DMS 273 (cell line): ENCODE data around the gene MACROH2A2.
"Not testable (repeated sequence)": the region's sequence is repeated elsewhere in the genome, so short reads cannot be mapped to it uniquely, and the experiment has no call there.

ENCODE experiments used
- DNase-seq: peaks from one replicate; lab custom pipeline; 2025; ENCODE audit not compliant: unreplicated experiment; lab: John Stamatoyannopoulos, UW

The MACROH2A2 gene

DNA sequence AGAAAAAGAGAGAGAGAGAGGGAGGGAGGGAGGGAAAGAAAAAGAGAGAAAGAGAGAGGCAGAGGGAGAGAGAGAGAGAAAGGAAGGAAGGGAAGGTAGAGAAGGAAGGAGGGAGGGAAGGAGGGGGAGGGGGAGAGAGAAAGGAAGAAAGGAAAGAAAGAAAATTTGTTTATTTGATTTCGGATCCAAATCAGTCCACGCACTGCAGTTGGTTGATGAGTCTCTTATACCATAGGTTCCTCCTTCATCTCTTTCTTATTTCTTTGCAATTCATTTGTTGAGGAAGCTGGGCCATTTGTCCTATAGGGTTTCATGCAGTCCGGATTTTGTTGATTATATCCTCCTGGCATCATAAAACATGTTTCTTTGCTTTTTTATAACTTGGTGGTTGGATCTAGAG, 45.6 kb downstream of the MACROH2A2 start:
- no peak for DNase-seq

DNA sequence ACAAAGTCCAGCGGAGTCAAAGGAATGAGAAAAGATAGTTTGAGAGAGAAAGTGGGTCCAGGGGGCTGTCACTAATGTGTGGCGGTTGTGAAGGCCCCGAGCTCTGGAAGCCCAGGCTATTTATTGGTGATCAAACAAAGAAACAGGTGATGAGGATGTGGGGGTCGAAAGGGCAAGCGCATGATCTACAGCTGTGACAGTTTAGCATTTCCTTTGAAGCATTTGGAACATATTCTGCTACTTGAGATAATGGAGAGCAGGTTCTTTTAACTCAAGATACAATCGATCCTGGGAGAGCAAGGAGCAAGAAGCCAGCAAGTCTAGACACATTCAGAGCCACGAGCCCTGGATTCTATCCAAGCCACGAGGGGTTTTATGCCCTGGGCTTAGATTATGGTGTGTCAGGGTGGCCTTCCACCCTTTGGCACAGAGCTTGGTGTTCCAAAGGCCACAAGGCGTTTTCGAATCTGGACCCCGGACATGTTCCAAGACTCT, 48.5 kb downstream of the MACROH2A2 start:
- DNase-seq = not testable (repeated sequence)

DNA sequence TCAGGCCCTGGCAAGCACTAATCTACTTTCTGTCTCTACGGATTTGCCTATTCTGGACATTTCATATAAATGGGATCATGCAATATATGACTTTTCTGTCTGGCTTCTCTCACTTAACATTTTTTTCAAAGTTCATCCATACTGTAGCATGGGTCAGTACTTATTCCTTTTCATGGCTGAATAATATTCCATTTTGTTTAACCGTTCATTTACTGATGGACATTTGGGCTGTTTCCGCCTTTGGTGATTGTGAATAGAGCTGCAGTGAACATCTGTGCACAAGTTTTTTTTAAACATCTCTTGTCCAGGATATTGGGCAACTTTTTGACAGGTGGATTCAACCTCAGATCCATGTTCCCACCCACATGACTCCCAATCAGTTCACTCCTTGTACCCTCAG, 49.0 kb downstream of the MACROH2A2 start:
- no peak for DNase-seq

DNA sequence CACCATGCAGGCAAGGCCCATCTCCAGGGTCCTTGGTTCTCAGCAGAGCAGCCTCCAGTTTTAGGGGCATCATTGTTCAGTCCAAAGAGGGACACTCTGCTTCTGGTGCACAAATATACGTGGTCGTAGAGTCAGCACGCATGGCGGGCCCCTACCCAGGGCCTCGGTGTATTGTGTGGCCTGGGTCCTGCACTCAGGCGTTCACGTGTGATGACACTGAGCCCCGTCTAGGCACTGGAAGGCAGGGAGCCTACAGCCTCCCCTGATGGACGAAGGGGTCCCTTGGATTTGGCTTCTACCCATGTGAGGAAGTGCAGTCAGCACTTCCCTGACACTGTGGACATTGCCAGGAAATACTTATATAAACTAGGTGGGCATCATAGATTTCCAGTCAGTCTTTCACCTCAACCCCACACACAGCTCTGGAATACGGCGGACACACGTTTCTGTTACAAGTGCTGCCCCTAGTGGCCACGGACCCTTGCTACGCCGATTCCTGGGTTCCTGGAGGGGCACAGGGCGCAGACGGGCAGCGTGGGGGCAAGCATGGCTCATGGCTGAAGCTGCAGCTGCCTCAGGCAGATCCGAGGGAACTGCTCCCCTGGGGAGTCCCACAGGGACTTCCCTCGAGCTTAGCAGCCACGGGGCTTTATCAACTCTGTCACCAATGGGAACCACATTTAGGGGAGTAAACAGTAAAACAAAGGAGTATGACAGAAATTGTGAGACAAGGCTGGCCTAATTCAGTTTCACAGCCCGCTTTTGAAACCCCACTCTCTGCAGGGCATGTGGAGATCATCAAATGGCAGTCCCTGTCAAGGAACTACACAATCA, 54.5 kb downstream of the MACROH2A2 start:
- peak; percentile 18 for DNase-seq

DNA sequence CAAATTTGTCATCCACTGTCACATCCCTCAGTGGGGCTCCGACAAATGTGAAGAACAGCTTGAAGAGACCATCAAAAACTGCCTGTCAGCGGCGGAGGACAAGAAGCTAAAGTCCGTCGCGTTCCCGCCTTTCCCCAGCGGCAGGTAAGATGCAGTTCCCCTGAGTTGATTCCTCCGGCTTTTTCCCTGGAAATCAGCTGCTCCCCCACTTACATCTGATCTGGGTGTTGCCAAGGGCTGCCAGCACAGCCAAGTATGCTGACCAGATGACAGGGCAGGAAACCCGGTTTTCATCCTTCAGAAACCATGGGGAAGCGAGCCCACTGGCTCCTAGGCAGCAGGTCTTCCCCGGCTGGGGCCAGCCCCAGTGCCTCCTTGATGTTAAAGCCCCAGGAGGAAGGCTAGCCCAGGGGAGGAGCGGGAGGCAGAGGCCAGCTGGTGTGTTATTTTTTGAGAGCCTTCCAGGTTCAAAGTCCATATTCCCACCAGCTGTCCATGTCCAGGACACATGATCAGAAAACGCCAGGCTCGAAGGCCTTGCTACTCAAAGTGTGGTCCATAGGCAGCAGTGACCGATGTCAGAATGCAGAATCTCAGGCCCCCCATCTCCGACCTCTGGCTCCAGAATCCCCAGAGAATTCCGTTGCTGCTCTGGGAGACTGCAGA, 56.6 kb downstream of the MACROH2A2 start:
- DNase-seq = peak; percentile 36

DNA sequence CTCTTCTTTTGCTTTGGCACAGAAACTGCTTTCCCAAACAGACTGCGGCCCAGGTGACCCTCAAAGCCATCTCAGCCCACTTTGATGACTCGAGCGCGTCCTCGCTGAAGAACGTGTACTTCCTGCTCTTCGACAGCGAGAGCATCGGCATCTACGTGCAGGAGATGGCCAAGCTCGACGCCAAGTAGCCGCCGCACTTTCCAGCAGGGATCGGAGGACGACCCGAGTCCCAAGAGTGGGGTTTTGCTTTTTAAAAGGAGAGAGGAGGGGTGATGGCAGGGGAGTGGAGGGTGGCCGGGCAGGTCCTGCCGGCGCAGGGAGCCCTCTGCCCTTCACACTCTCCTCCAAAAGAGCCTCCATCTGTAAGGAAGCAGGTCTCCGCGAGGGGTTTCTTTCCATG, 58.9 kb downstream of the MACROH2A2 start:
- no peak for DNase-seq

DNA sequence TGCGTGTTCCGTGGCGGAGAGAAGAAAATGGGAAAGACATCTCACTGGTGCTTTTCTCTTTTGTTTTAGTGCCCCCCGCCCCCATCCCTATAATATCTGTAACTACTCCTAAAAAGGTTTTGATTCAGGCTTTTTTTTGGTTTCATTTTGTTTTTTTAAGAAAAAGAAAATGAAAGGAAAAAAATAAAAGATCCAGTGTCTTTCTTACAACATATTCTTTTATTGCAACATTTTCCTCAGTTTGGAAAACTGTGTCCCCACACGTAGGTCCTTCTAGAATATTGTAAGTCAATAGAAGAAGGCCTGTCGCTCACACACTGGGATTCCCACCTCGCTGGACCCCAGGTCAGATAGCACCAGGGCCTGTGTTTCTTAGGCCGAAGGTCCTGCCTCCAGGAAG, 59.4 kb downstream of the MACROH2A2 start:
- DNase-seq = no peak

DNA sequence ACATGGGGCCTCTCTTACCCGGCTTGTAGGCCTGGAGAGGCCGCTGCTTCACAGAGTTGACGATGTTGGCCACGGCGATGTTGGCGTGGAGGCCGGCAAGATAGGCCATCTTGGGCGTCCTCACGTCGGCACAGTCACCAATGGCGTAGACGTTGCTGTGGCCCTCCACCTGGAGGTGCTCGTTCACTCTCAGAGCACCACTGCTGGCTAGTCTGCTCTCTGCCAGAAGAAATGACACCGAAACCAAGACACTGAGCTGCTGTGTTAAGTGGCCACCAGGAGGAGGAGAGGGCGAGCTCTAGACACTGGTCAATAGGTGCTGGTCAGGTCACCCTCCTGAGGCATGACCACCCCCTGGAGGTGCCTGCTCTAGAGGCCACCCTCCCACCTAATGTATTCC, 62.3 kb downstream of the MACROH2A2 start:
- DNase-seq = no peak

DNA sequence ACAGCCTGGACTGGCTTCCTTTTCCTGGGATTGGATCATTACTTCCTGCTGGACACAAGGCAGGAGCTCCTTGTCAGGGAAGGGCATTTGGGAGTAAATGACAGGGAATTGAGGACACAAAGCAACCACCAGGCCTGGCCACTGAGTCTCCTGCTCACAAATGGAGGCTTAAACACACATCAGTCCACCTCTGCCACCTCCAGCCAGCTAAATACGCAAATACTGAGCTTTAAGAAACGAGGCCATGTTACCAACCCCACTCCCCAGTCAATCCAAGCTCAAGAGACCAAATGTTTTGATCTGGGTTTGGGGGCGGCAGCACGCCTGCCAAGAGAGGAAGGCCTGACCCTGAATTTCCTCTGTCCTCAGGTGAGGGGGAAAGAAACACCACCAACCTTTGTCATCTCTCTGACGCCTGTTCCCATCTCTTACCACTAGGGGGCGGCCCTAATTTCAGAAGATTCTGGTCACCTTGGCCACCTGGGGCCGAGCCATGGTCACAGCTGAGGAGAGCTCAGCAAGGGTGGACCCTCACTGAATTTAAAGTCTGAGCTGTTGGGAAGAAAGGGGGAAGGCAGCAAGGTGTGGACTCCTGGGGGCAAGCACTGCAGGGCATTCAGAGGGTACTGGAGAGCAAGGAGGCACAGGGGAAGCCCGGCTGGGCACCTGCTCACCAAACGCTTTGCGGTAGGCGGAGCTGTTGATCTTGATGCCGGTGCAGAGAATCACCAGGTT, 63.5 kb downstream of the MACROH2A2 start:
- peak; percentile 60 for DNase-seq

DNA sequence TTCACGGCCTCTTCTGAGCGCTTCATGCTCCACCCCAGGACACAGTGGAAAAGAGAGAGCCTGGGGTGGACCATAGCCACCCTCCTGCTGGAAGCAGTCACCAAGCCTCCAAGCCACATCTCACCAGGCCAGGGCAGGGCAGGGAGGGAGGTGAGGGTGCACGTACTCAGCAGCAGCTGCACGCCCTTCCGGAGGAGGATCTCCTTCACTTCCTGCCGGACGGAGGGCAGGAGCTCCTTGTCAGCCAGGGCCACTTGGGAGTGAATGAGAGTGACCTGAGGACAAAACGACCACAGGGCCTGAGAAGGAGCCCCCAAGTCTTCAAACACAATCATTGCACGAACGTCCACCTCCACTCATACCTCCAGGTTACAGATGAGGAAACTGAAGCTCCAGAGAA, 65.0 kb downstream of the MACROH2A2 start:
- DNase-seq = no peak

DNA sequence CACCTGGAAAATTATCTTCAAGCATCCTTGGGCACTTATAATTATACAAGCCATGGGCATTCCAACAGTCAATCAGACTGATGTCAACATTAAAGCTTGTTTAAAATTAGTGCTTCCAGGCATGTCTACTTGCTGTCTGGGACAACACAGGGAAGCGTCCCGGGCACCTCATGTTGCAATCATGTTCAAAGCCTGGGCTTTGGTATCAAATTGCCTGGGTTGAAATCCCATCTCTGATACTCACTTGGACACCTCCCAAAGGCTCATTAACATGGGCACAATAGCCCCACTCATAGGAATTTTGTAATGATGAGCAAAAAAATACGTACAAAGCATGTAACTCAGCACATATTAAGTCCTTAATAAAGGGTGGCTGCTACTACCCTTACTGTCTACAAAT, 65.5 kb downstream of the MACROH2A2 start:
- peak; percentile 5 for DNase-seq

DNA sequence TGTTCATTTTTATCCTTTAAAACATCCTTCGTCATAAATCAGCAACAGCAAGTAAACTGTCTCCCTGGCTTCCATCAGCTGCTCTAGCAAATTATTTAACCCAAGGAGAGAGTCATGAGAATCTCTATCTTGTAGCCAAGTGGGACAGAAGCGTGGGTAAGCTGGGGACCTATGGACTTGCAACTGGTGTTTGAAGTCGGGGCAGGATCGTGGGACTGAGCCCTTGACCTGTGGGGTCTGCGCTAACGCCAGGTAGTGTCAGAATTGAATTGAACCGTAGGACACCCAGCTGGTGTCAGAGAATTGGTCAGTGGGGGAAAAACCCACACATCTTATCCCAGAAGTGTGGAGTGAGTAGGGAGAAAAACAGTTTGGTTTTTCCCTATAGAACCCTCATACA, 66.6 kb downstream of the MACROH2A2 start:
- DNase-seq = no peak

DNA sequence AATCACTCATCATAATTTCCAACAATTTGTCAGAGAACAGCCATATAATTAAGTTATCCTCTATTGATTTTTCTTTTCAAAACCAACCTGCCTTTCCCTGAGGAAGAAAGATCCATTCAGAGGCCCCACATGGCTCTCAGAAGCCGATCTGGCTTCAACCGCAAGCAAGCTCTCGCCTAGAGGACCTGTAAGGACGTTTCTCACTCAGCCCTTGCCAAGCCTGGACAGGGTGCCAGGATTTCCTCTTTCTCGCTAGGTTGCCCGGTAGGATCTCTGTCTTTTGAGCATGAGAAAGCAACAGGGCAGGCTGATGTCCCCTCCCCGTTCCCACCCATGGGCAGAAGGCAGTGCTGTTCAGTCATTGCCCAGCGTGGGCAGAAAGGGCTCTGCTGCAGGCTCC, 67.0 kb downstream of the MACROH2A2 start:
- no peak for DNase-seq

DNA sequence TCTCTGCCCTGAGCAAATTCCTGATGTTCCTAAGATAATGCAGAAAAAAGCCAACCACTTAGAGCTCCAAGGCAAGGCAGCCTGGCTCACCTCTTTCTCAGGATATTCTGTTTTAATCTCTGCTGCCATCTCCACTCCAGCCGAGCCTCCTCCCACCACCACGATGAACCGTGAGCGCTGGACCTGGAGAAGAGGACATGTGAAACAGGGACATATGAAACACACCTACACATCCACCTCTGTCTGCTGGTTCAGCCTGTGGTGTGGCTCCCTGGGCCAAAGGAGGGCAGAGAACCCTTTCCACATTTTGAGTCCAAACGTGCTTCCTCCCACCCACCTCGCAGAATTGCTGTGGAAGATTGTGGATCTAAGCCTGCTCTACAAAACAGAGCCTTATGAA, 67.8 kb downstream of the MACROH2A2 start:
- no peak for DNase-seq

DNA sequence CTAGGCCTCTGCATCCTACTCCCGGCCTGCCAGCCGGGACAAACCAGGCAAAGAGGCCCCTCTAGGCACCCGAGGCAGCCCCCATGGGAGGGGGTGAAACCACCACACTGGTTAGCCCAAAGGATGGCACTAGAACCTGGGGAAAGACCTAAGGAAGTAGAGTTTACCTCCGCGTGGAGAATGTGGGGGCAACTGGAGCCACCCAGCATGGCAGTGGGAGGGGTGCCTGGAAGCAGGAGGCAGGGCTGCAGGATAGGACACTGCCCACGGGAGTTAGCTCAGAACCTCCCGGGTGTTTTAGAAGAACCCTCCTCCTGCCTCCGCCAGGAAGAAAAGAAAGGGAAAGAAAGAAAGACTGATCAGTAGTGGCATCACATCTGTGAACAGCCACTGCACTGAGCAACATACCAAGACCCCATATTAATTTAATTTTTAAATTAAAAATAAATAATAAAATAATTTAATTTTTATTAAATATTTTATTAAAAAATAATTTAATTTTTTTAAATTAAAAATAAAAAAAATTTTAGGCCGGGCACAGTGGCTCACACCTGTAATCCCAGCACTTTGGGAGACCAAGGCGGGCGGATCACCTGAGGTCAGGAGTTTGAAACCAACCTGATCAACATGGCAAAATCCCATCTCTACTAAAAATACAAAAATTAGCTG, 68.8 kb downstream of the MACROH2A2 start:
- DNase-seq = no peak

DNA sequence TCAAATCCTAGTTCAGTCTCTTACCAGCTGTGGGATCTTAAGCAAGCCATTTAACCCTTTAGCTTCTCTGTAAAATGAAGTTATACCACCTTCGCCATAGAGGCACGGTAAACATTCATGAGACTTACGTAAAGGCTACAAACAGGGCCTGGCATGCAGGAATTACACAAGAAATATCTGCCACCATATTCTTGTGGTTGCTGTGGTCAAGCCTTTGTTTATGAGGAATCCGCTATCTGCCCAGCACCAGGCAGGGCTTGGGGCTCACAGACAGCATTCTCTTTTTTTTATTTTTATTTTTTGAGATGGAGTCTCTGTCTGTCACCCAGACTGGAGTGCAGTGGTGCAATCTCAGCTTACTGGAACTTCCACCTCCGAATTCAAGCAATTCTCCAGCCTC, 70.1 kb downstream of the MACROH2A2 start:
- no peak for DNase-seq

DNA sequence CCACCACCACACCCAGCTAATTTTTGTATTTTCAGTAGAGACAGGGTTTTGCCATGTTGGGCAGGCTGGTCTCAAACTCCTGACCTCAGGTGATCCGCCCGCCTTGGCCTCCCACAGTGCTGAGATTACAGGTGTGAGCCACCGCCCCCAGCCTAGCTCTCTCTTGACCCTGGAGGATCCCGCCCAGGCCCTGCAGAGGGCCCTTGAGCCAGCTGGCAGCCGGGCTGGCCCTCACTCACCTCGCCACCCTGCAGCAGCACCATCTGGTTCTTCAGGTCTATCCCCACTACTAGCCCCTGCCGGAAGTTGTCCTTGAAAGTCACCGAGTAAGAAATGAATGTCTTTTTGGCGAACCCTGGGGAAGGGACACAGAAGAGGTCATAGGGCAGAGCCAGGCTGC, 70.5 kb downstream of the MACROH2A2 start:
- DNase-seq = not testable (repeated sequence)

DNA sequence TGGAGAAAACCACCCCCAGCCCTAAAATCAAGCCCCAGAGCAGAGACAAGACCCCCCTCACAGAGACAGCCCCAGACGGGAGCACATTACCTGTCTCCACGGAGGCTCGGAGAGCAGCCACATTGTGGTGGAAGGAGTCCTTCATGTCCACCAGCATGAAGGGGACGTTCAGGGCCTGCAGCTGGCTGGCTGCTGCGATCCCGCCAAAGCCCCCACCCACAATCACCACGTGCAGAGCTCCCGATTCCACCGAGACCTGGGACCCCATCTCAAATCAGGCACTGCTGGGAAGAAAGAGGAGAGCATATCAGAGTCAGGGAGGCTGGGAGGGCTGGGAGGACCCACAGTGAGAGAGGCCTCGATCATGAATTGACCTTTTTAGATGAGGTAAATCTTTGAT, 71.2 kb downstream of the MACROH2A2 start:
- no peak for DNase-seq

DNA sequence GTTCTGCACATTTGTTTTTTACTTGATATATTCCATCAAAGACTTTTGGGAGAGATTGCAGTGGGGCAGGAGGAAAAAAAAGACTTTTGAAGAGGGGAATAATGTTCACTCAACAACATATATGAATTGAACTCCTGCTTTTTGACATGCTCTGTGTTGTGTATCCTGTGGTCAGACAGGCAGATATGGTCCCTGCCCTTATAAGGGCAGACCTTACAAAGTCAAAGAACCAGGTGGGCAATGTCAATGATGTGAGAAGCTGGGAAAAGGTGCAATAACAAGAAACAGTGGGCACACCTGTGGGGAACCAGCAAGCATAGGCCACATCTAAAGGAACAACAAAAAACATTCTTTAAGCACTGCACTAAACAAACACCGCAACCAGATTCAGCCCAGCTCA, 71.8 kb downstream of the MACROH2A2 start:
- DNase-seq = no peak

DNA sequence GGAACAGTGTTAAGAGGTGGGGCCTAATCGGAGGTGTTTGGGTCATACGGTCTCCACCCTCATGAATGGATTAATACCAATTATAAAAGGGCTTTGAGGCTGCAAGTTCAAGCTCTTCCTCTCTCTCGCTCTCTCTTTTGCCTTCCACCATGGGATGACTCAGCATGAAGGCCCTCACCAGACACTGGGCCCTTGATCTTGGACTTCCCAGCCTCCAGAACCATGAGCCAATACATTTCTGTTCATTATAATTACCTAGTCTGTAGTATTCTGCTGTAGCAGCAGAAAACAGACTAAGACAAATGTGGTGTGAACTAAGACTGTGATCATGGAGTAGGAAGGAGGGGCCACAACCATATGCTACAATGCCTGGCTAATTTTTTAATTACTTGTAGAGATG, 72.3 kb downstream of the MACROH2A2 start:
- DNase-seq = no peak

DNA sequence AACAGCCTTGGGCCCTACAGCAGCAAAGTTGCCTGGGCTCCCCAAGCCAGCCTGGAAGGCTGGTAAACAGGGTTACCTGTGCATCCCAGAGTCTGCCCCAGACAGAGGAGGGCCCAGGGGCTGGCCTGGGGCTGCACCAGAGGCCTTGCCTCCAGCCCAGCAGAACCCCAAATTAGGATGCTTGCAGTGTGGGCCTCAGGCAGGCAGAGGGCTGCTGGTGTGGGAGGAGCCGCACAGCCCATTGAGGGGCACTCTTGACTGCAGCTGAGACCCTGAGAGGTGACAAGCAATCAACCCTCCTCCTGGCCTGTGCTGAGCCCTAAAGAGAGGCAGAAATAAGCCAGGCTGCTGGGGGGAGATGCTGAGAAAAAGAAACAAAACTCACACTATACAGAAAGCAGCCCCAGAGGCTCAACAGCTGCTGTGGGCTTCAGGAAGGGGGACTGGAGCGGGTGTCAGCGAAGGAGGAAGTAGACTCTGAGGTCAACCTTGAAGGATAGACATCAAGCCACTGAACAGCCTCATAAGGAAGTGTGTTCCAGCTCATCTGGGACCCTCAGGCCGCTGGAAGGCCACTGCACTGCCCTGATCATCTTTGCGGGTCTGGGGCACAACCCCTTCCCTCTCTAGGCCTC, 73.4 kb downstream of the MACROH2A2 start:
- no peak for DNase-seq
